ENCODE data around the gene IGFN1.

- TF ChIP-seq CTCF (IDR thresholded peaks at IDR 0.05; ENCODE audit: poor library complexity), result peak; percentile 31
- no peak for TF ChIP-seq EZH2phosphoT487 (IDR thresholded peaks at IDR 0.05; ENCODE audit: low read depth, severe bottlenecking, unreplicated experiment)
- TF ChIP-seq EZH2 (IDR thresholded peaks at IDR 0.05; ENCODE audit: borderline replicate concordance), result no peak
These were observed 39.4 kb downstream of the IGFN1 start for GRCh38 chr1:201229771-201230635.
